Measurements from ENCODE around the gene KIF24. TPM values are rescaled to one million over a fixed set of nuclear protein-coding genes. Genes with fewer than 3 reads are reported as not detected.
"Not testable (repeated sequence)": the region's sequence is repeated elsewhere in the genome, so short reads cannot be mapped to it uniquely, and the experiment has no call there.

Gene KIF24, protein sequence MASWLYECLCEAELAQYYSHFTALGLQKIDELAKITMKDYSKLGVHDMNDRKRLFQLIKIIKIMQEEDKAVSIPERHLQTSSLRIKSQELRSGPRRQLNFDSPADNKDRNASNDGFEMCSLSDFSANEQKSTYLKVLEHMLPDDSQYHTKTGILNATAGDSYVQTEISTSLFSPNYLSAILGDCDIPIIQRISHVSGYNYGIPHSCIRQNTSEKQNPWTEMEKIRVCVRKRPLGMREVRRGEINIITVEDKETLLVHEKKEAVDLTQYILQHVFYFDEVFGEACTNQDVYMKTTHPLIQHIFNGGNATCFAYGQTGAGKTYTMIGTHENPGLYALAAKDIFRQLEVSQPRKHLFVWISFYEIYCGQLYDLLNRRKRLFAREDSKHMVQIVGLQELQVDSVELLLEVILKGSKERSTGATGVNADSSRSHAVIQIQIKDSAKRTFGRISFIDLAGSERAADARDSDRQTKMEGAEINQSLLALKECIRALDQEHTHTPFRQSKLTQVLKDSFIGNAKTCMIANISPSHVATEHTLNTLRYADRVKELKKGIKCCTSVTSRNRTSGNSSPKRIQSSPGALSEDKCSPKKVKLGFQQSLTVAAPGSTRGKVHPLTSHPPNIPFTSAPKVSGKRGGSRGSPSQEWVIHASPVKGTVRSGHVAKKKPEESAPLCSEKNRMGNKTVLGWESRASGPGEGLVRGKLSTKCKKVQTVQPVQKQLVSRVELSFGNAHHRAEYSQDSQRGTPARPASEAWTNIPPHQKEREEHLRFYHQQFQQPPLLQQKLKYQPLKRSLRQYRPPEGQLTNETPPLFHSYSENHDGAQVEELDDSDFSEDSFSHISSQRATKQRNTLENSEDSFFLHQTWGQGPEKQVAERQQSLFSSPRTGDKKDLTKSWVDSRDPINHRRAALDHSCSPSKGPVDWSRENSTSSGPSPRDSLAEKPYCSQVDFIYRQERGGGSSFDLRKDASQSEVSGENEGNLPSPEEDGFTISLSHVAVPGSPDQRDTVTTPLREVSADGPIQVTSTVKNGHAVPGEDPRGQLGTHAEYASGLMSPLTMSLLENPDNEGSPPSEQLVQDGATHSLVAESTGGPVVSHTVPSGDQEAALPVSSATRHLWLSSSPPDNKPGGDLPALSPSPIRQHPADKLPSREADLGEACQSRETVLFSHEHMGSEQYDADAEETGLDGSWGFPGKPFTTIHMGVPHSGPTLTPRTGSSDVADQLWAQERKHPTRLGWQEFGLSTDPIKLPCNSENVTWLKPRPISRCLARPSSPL (N-terminal part only)
- total RNA-seq, result 0.89 TPM
- long read RNA-seq, partial matches to known transcripts, result 0 of 1 reads
- long read RNA-seq, other reads (novel, unspliced or antisense), result 1 of 1 reads

DNA sequence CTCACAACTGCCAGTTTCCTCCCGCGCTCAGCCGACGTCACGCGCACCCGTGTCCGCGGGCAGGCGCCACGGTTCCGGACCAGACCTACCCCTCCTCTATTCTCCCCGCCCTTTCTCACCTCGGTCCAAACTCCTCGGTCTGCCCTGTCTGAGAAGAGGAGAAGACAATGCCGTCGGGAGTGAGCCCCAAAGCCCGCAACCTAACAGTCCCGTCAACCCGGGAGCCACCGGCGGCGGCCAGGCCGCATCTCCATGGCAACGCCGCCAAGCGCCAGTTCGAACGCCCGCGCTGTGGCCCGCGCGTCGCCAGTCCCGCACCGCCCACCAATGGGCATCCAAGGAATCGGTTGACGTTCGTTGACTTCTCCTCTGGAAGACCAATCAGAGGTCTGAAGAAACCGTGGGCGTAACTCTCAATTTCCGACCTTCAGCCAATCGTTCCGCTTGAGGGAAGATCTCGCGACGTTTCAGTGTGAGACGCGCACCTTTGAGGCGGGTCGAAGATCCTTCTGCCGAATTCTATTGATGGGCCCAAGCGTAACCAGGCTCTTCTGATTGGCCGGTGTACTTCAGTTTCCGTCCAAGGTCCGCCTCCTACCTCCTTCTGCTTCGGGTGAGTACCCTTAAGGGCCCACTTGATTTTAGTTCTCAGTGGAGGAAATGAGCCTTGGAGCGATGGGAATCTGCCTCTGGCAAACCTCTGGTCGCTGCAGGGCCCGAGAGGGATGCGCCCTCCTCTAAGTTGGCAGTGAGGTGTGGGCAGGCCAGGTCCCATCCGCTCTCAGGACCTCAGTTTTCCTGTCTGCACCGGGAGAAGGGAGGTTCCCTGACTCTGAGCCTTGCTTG, at the start of gene KIF24, which contains the start of gene NUDT2:
TSS of gene KIF24 (minus strand) at position 282 of the 846 bp plus-strand sequence. CDS start 17,922 bp downstream, outside the sequence.
TSS of gene NUDT2 (plus strand) at position 583 of the 846 bp plus-strand sequence. CDS start 9,471 bp downstream, outside the sequence.
- intact Hi-C loops (cut with DNase I), result no loop called here
- peak; percentile 97 for DNase-seq (ENCODE audit: low spot score)

DNA sequence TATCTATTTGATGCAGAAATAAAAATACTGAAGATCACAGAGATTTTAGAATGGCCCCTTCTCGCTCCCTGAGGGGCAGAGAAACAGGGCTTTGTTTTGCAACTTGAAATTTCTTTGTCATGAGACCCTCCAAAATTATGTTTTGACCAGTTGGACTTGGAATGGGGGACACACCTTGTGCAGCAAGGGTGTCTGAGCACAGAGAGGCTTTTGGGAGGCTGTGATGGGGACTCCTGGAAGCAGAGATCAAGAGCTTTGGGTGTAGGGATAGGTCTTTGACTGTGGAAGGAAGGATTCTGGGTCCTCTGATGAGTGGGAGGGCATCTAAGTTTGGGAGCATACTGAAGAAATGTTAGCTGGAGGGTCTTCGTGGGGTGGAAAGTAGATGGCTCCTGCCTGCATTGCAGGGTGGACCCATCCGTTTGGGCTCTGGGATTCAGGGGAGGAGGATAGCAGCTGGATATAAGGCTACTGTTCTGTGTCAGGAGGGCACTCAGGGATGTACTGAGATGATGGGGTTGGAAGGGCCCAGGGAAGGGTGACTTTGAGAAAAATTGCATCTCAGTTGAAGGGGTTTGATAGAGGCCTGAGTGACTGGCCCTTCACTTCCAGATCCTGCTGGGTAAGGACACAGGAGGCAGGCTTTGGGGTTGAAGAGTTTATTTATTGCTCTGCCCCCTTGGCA, 49.5 kb upstream of the KIF24 start:
- no peak for DNase-seq (ENCODE audit: low spot score)
- intact Hi-C loops (cut with DNase I), result loop anchor here (2.0 kb wide), 1 partner anchor 124 kb away; no protein-coding TSS in a partner anchor

DNA sequence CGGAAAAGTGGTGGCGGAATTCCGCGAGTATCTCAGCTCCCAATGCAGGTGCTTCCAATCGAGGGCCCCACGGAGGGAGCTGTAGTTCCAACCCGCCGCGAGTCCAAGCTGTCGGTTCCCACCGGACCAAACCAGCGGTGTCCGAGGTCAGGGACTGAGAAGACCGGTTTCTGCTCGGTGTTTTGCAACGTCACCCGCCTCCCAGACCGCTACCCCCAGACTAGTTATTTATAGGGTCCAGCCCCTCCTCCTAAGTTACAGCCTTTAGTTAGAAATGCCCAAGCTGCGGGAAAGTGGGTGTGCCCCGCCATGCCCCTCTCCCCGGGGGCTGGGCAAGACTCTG, 48.3 kb upstream of the KIF24 start:
- intact Hi-C loops (cut with DNase I), result no loop called here
- no peak for DNase-seq (ENCODE audit: low spot score)

DNA sequence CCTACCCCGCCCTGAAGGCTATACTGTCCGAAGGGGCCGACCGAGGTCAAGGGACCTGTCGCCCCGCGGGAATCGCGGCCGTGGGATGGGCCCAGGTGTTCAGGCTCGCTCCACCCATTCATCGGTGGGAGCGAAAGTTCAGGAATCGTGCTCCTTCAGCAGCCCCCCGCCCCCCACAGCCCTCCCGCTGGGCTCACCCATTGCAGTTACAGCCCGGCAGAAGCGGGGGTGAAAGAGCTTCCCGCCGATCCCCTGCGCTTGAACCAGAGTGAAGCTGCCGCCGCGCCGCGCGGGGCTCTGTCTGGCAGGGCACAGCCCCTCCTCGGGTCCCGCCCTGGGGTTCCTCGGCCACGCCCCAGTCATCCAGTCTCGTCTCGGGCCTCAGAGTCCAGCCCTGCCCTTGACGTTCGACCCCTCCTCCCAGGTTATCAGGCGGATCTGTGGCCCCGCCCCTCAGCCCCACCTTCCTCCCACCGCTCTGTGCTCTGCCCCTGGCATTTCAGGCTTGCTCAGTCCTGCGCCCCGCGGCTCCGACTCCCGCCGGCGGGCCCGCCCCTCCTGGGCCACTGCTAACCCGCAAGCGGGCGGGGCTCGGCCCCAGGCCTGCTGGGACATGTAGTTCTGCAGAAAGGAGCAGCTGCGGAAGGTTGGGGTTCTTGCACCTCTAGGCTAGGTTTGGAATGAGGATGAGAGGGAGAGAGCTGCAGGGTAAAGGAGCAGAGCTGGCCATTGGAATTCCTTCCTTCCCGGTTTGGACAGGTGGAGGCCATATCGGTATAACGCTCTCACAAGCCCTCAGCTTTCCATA, 47.7 kb upstream of the KIF24 start, which contains the start of gene MYORG:
TSS of gene MYORG (minus strand) at position 303 of the 808 bp plus-strand sequence. CDS start 3,955 bp downstream, outside the sequence.
- peak; percentile 95 for DNase-seq (ENCODE audit: low spot score)
- intact Hi-C loops (cut with DNase I), result no loop called here

DNA sequence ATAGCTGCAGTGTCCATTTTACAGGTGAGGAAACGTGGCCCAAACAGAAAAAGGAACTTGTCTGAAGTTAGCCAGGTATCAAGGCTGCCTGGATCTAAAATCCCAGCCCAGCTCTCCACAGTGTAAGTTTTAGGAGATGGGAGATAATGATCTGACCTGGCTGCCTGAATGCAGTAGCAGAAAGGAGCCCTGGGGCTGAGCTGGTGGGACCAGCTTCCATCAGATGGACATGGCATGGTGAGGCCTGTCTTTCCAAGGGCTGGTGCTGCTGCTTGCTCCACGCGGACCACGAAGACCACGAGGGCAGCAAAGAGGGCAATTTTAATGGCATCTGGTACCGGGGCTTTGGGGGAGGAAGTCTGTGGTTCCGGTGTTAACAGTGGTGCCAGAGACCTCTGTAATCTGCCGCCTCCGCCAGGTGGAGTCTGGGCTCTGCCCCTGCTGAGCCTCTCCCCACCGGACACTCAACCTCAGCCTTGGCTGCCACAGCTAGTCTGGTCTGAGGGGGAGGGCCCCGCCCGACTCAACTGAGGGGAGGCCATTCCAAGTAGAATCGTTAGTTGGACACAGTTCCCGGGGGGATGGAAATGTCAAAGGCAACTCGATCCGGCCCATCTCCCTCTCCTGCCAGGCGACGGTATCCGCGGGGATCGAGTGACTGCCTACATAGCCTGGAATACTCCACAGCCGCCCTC, 47.0 kb upstream of the KIF24 start:
- DNase-seq (ENCODE audit: low spot score), result peak; percentile 83
- intact Hi-C loops (cut with DNase I), result no loop called here

DNA sequence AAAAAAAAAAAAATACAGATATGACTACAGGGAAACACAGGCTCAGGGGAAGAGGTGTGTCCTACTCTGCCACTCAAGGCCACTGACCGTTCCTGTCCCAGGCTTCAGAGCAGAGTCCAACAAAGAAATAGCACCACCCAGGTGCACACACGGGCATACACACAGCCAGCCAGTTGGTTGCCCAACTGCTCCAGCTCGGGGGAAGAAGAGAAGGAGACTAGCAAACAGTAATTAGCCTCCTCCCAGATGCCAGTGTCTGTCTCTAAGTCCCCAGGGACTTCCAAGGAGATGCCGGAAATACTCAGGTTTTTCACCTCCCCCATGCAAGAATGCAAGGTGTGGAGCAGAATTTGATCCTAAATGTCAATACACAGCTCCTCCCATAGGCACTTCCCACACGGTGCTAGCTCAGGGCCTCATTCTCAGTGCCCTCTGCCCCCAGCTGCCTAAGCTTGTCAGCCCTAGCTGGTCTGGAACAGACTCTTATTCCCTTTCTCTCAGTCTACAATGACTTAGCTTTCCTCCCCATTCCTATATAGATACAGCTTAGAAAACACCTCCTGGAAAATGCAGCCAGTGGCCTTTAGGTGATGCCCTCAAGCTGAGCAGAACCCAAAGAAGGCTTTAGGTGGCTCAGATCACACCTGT, 46.0 kb upstream of the KIF24 start:
- intact Hi-C loops (cut with DNase I), result no loop called here

DNA sequence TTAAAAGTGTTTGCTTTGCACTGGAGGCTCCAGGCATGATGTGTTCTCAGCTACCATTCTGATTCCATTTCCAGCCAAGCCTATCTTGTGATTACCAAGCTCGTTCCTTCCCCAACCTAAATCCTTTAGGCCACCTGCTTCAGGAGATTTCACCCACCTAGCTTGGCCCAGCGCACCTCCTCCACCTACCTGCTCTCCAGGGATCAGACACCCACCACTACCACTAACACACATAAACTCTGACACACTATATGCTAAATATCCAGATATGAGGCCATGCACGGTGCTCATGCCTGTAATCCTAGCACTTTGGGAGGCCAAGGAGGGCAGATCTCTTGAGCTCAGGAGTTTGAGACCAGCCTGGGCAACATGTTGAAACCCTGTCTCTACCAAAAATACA, 45.3 kb upstream of the KIF24 start:
- no peak for DNase-seq (ENCODE audit: low spot score)
- intact Hi-C loops (cut with DNase I), result no loop called here

More for the DNA sequence above, 46.0 kb upstream of the KIF24 start:
- no peak for DNase-seq (ENCODE audit: low spot score)

DNA sequence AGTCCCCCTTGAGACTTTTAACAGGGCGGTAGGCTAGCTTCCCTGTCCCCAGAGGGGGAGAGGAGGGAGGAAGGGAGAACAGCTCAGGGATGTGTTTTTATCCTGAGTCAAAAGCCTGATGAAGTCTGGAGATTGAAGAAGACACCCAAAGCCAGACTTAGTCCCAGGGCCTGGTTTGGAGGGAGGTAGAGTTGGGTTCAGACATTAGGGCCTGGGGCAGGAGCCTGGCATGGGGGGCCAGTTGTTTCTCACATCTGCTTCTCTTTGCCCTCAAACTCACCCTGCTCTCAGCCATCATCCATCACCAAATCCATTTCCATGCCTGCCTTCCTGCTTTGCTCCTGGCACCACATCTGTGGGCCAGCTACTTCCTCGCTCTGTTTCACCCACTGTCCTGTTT, 44.7 kb upstream of the KIF24 start:
- intact Hi-C loops (cut with DNase I), result no loop called here
- DNase-seq (ENCODE audit: low spot score), result no peak

DNA sequence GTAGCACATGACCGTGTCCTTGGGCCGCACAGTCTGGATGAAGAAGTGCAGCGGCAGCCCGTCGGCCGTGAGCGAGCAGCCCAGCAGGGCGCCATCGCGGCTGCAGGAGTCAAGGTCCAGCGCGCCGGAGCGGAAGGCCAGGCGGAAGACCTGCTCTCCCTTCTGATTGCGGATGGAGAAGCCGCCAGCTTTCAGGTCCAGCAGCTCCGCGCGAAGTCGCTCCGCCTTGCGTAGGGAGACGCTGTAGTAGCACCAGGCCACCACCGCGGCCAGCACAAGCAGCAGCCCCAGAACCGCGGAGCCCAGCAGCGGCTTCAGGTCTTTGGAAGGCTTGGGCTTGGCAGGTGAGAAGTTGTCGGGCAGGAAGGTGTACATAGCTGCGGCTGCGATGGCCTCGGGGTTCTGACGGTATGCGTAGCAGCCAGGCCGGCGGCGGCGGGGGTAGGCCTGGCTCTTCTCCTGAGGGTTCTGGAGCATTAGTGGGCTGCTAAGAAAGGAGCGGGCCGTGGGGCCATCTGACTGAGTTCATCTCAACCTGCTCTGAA, 43.5 kb upstream of the KIF24 start:
- intact Hi-C loops (cut with DNase I), result no loop called here
- DNase-seq (ENCODE audit: low spot score), result no peak

DNA sequence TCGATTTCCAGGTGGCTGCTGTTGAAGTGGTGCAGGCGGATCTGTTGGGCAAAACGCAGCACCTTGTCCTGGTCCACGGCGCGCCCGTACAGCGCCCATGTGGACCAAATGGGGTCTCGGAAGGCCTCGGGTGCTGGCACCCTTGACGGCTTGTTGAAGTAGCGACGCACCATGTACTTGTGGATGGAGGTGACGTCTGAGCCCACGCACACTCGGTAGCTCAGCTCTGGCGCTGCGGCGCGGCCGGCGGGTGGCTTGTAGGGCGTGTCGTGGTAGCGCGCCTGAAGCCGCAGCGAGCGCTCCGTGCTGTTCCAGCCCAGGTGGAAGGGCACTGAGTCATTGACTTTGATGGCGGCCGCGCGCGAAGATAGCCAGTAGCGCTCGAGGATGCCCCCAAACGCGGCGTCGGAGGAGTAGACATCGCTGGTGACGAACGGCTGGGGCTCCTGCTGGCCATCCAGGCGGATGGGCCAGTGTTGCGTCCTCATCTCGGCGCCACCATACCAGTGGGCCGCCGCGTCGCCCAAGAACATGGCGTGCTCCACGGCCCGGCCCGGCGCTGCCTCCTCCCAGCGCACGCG, 42.9 kb upstream of the KIF24 start:
- DNase-seq (ENCODE audit: low spot score), result no peak
- intact Hi-C loops (cut with DNase I), result no loop called here

DNA sequence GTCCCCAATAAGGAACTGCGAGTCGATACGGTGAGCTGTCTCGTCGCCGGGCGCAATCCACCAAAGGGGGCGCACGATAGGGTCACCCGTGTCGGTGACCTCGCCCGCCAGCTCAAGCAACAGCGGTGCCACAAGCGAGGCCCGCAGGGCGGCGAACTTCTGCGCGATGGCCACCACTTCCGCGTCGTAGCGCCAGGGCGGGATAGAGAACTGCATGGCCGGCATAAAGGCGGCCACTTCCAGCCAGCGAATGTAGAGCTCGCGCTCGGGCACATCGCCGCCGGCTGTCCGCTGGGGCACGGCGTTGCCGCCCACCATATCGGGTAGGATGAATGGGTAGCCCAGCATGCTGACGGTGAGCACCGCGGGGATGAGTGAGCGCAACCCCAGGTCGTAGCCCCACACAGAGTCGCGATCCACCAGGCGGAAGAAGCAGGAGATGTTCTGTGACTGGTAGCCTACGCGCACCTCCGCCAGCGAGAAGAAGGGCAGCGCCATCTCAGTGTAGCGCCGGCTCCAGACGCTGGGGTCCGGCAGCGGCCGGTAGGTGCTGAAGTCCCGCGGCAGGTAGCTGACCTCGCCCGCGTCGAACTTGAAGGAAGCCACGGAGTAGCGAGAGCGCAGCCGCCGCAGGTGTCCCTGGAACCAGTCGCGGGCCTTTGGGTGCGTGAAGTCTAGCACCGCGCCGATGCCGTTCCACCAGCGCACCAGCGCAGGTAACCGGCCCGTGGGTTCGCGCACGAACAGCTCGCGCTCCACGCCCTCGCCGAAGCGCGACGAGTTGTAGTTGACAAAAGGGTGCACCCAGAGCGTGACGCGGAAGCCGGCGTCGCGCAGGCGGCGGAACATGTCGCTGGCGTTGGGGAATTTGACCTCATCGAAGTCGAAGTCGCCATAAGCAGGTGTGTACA, 42.2 kb upstream of the KIF24 start:
- intact Hi-C loops (cut with DNase I), result no loop called here
- DNase-seq (ENCODE audit: low spot score), result no peak

DNA sequence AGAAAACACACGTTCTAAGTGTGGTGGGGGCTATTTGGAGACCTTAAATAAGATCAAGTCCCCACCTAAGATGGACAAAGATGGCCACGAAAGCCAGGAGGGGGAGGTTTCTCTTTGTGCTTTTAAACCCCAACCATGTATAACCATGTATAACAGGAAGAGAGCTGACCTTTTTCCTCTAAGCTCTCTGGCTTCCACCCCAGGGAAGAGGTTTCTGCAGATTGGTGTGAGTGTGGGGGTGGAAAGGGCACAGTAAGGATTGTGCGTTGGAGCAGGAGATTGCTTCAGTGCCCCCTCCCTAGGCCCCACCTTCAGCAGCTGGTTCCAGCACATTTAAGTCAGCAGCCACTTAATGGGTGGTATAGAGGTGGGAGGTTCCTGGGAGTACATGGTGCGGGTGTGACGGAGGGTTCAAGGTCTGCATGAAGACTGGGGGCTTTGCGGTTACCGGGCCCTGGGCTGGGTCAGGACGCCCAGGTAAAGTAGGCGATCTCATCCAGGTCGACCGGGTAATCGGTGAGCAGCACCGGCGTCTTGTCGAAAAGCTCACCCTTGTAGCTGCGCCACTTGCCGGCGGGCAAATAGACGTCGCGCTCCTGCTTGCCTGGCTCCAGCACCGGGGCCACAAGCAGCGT, 41.4 kb upstream of the KIF24 start:
- intact Hi-C loops (cut with DNase I), result no loop called here
- no peak for DNase-seq (ENCODE audit: low spot score)

DNA sequence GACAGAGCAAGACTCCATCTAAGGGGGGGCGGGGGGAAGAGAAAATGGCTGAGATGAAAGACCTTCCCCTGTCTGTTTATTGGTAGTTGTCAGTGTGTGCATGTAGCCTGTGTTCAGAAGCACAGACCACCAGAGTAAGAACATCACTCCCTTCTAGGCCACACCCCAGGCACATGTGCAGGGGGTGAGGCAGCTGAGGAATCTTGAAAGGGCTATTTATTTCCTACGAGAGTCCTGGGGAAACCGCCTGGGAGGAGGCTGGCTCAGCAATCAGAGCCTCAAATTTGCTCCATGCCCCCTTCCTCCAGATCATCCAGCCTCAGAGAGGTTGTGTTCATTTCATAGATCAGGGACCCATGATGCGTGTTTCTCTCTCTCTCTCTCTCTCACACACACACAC, 40.6 kb upstream of the KIF24 start:
- DNase-seq (ENCODE audit: low spot score), result no peak
- intact Hi-C loops (cut with DNase I), result no loop called here

DNA sequence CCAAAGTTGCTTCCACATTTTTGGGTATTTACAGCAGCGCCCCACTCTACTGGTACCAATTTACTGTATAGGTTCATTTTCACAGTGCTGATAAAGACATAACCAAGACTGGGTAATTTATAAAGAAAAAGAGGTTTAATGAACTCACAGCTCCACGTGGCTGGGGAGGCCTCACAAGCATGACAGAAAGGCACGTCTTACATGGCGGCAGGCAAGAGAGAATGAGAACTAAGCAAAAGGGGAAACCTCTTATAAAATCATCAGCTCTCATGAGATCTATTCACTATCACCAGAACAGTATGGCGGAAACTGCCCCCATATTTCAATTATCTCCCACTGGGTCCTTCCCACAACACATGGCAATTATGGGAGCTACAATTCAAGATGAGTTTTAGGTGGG, 39.7 kb upstream of the KIF24 start:
- intact Hi-C loops (cut with DNase I); DNase-seq (ENCODE audit: low spot score): not testable (repeated sequence)
